Gastrocnemius medialis (tissue), 4 donors: ENCODE data around the gene NTRK3. TPM values are rescaled to one million over a fixed set of nuclear protein-coding genes. Genes with fewer than 3 reads are reported as not detected.

Experiments
- ATAC-seq, 2 donors: fragments of 150-250 bp; one replicate each; pipeline ENCODE4 v1.9.1; 2016
- DNase-seq, 2 donors: peaks; one replicate each; pipeline ENCODE4 v3.0.0-alpha.2; 2019
- H3K27ac ChIP-seq, 4 donors: fragments of 200-600 bp; sonication (generic); 1 replicate in 1 of 4; 2 replicates in 3 of 4; pipeline ENCODE4 v1.5.1; 2016 to 2018; ENCODE audit warnings: mild to moderate bottlenecking in 2 of 4, moderate library complexity in 1 of 4
- H3K27me3 ChIP-seq, 3 donors: fragments of 200-600 bp; sonication (generic) in 2 of 3; 1 replicate in 1 of 3; 2 replicates in 2 of 3; pipeline versions ENCODE4 v1.5.1 to v1.6.0; 2016 to 2019; ENCODE audit warnings: mild to moderate bottlenecking in 1 of 3, moderate library complexity in 1 of 3
- H3K36me3 ChIP-seq, 2 donors: fragments of 200-600 bp; sonication (generic) in 1 of 2; one replicate each; pipeline ENCODE4 v1.5.1; 2017 to 2018
- H3K4me1 ChIP-seq, 2 donors: fragments of 200-600 bp; sonication (generic) in 1 of 2; one replicate each; pipeline ENCODE4 v1.5.1; 2016 to 2017; ENCODE audit warnings: mild to moderate bottlenecking in 2 of 2
- H3K4me3 ChIP-seq, 4 donors: fragments of 200-600 bp; sonication (generic) in 3 of 4; 1 replicate in 1 of 4; 2 replicates in 3 of 4; pipeline ENCODE4 v1.5.1; 2016 to 2019; ENCODE audit warnings: mild to moderate bottlenecking in 2 of 4
- H3K9me3 ChIP-seq, 3 donors: fragments of 200-600 bp; sonication (generic) in 2 of 3; 1 replicate in 1 of 3; 2 replicates in 2 of 3; pipeline ENCODE4 v1.5.1; 2016 to 2019
- CTCF ChIP-seq, 5 experiments: fragments of 450-650 bp in 3 of 5; fragments of 200-600 bp in 2 of 5; sonication (generic) in 2 of 5; IDR thresholded peaks in 4 of 5; conservative IDR thresholded peaks in 1 of 5; 1 replicate in 4 of 5; 2 replicates in 1 of 5; pipeline ENCODE4 v1.5.1; 2016 to 2019; ENCODE audit warnings: antibody characterized with exemption in 5 of 5, mild to moderate bottlenecking in 3 of 5, moderate library complexity in 3 of 5
- POLR2A ChIP-seq, 2 donors: fragments of 450-650 bp; IDR thresholded peaks; one replicate each; pipeline ENCODE4 v1.6.1; 2017; ENCODE audit warnings: antibody characterized with exemption in 2 of 2, mild to moderate bottlenecking in 2 of 2, moderate library complexity in 2 of 2
- in situ Hi-C, 4 donors: fragments of 200-750 bp; cut with MboI; loops; one replicate each; pipeline versions ENCODE4 v1.15.0 to v1.8.0; 2017; ENCODE audit warnings: low sequenced_read_pairs in 4 of 4
- intact Hi-C: fragments of 100-400 bp; cut with DNase I; formaldehyde crosslinking; loops from one replicate; pipeline ENCODE4 v1.15.1; 2023; ENCODE audit warnings: low total_unique reads
- total RNA-seq, 4 donors: library from RNA; depleted of rRNA; stranded (reverse); fragments of >200 nt; gene quantifications; one replicate each; pipeline versions ENCODE4 v1.1.0 to v1.2.3, GENCODE V29; 2016

NTRK3 gene
- total RNA-seq, 4 donors from 2014 or later = 0.61 to 2.7 (median 0.77) TPM

- no peak for DNase-seq
- Histone ChIP-seq H3K36me3 (no peaks in the 10 kb centered on the region), H3K4me3 (no peak overlapping the region), H3K27me3 (no peaks in the 10 kb centered on the region), H3K27ac (no peak overlapping the region), H3K9me3 (peaks cover 0 to 6% (median 0%) of the 10 kb centered on the region in 3 donors), H3K4me1 (no peaks in the 10 kb centered on the region)
- in situ Hi-C loops (no loop called here), intact Hi-C loops (no loop called here)
- TF ChIP-seq POLR2A (IDR thresholded peaks at IDR 0.05) (no peak), CTCF (IDR thresholded peaks at IDR 0.05 in 4 of 5, conservative IDR thresholded peaks at IDR 0.05 in 1 of 5) (no peak)
- no peak for ATAC-seq
Measured at GRCh38 chr15:87998630-87999029, 257.9 kb downstream of the NTRK3 start.

- no peaks in the 10 kb centered on the region for H3K36me3 ChIP-seq
- intact Hi-C loops (no loop called here), in situ Hi-C loops (no loop called here)
- H3K9me3 ChIP-seq = no peaks in the 10 kb centered on the region
- H3K27ac ChIP-seq = no peak overlapping the region
- TF ChIP-seq CTCF (IDR thresholded peaks at IDR 0.05 in 4 of 5, conservative IDR thresholded peaks at IDR 0.05 in 1 of 5) (no peak), POLR2A (IDR thresholded peaks at IDR 0.05) (no peak)
- no peaks in the 10 kb centered on the region for H3K27me3 ChIP-seq
- H3K4me1 ChIP-seq = peaks cover 0 to 5% of the 10 kb centered on the region in 2 donors
- no peak overlapping the region for H3K4me3 ChIP-seq
- ATAC-seq = no peak
- DNase-seq = no peak
Measured at GRCh38 chr15:87986776-87987175, 269.8 kb downstream of the NTRK3 start.

DNA sequence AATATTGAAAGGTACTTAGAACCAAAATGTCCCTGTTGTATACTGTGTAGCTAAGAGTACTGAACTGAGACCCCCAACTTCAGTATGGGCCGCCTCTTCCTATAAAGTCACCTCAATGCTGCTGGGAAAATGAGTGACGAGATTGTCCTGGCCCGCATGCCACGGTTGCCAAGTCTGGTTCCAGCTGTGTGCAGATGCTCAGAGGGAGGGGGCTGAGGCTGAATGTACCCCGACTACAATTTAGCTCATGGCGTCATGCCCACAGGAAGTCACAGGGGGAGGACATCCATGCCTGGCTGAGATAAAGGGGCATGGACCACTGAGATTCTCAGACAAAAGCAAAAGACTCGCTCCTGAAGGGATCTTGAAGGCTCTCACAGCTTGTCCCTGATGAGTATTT, 271.1 kb downstream of the NTRK3 start:
- Histone ChIP-seq H3K4me1 (peaks cover 0 to 5% of the 10 kb centered on the region in 2 donors), H3K27me3 (no peaks in the 10 kb centered on the region), H3K4me3 (no peak overlapping the region), H3K9me3 (no peaks in the 10 kb centered on the region), H3K27ac (no peak overlapping the region), H3K36me3 (no peaks in the 10 kb centered on the region)
- ATAC-seq (no peak), DNase-seq (no peak)
- intact Hi-C loops = no loop called here
- in situ Hi-C loops = no loop called here
- TF ChIP-seq POLR2A (IDR thresholded peaks at IDR 0.05) (no peak), CTCF (IDR thresholded peaks at IDR 0.05 in 4 of 5, conservative IDR thresholded peaks at IDR 0.05 in 1 of 5) (no peak)

DNA sequence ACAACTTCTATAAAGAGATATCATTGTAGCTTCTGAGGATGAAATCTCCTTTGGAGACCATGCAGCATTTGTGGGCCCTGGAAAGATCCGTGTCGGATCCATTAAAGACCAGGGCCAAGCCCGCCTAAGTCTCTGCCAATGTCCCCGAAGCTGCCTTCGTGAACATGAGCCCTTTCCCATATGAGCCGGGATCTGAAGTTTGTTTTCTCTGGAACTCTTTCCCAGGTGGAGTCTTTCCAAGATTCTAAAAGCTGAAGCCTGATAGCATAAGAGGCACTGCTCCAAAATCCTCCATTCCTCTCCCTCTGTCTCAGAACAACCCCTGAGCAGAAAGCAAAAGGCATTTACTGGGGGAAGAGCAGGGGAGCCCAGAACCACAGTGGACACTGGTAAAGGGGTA, 274.6 kb downstream of the NTRK3 start:
- peak; percentile 21 to 31 for ATAC-seq
- no peak for DNase-seq
- no peak overlapping the region for H3K4me3 ChIP-seq
- no peaks in the 10 kb centered on the region for H3K27me3 ChIP-seq
- peaks cover 0 to 5% of the 10 kb centered on the region in 2 donors for H3K4me1 ChIP-seq
- no peak overlapping the region for H3K27ac ChIP-seq
- intact Hi-C loops = no loop called here
- no peaks in the 10 kb centered on the region for H3K36me3 ChIP-seq
- H3K9me3 ChIP-seq = no peaks in the 10 kb centered on the region
- in situ Hi-C loops = no loop called here
- TF ChIP-seq POLR2A (IDR thresholded peaks at IDR 0.05) (no peak), CTCF (IDR thresholded peaks at IDR 0.05 in 4 of 5, conservative IDR thresholded peaks at IDR 0.05 in 1 of 5) (no peak)

DNA sequence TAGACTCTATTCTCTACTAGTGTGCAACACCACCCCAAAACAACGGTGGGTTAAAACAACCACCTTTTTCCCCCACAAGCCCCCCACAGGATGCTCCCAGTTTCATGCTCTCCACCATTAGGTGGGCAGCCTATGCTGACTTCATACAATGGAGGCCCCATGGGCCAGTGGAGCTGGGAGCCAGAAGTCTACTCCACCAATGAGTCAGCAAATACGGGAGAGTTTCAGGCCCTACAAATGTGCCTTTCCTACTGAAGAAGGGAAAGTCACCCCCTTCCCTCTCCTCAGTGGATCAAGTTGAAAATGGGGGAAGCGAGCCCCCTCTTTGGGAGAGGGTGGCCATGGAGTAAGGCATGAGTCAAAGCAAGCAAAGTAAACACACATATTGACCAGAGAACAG, 278.6 kb downstream of the NTRK3 start:
- intact Hi-C loops (no loop called here), in situ Hi-C loops (no loop called here)

More for the DNA sequence above, 278.6 kb downstream of the NTRK3 start:
- Histone ChIP-seq H3K9me3 (no peaks in the 10 kb centered on the region), H3K27me3 (no peaks in the 10 kb centered on the region), H3K4me3 (no peak overlapping the region), H3K36me3 (no peaks in the 10 kb centered on the region), H3K4me1 (peaks cover 0 to 5% of the 10 kb centered on the region in 2 donors), H3K27ac (no peak overlapping the region)
- DNase-seq (no peak), ATAC-seq (no peak)
- no peak for TF ChIP-seq POLR2A (IDR thresholded peaks at IDR 0.05)
- TF ChIP-seq CTCF (IDR thresholded peaks at IDR 0.05 in 4 of 5, conservative IDR thresholded peaks at IDR 0.05 in 1 of 5) = no peak
